Posterior cingulate gyrus (tissue), 11 donors: Measurements from ENCODE around the gene SPTLC3.

Experiments used
- DNase-seq, 10 donors: peaks; one replicate each; pipeline versions ENCODE4 v3.0.0 to v3.0.0-alpha.2; 2020 to 2021; ENCODE audit warnings: mixed read lengths in 3 of 10
- intact Hi-C: fragments of 100-400 bp; cut with DNase I; formaldehyde crosslinking; loops from one replicate; pipeline ENCODE4 v1.15.1; 2023

The SPTLC3 gene

GRCh38 chr20:13028673-13029072, 19.9 kb downstream of the SPTLC3 start:
- intact Hi-C loops: no loop called here
- DNase-seq: no peak

- intact Hi-C loops: no loop called here
- no peak for DNase-seq
Observed at GRCh38 chr20:13029687-13030375, 21.1 kb downstream of the SPTLC3 start.

GRCh38 chr20:13031751-13032150, 23.0 kb downstream of the SPTLC3 start:
- intact Hi-C loops: no loop called here
- no peak for DNase-seq

GRCh38 chr20:13034115-13034514, 25.3 kb downstream of the SPTLC3 start:
- intact Hi-C loops: no loop called here
- no peak for DNase-seq

GRCh38 chr20:13034936-13035335, 26.2 kb downstream of the SPTLC3 start:
- no peak for DNase-seq
- intact Hi-C loops: no loop called here

- DNase-seq: no peak
- intact Hi-C loops: no loop called here
Observed at GRCh38 chr20:13035399-13036152, 26.8 kb downstream of the SPTLC3 start.

- intact Hi-C loops: no loop called here
- no peak for DNase-seq
Observed at GRCh38 chr20:13037727-13038126, 29.0 kb downstream of the SPTLC3 start.

- intact Hi-C loops: no loop called here
- no peak for DNase-seq
Observed at GRCh38 chr20:13041574-13042457, 33.0 kb downstream of the SPTLC3 start.

- intact Hi-C loops: no loop called here
Observed at GRCh38 chr20:13042458-13042794, 33.7 kb downstream of the SPTLC3 start.

GRCh38 chr20:13046409-13046808, 37.6 kb downstream of the SPTLC3 start:
- intact Hi-C loops: no loop called here
- DNase-seq: no peak

More at GRCh38 chr20:13042458-13042794, 33.7 kb downstream of the SPTLC3 start:
- no peak for DNase-seq

- DNase-seq: no peak
- intact Hi-C loops: no loop called here
Observed at GRCh38 chr20:13054011-13054410, 45.2 kb downstream of the SPTLC3 start.

GRCh38 chr20:13058666-13059389, 50.1 kb downstream of the SPTLC3 start:
- intact Hi-C loops: no loop called here
- DNase-seq: no peak

GRCh38 chr20:13059398-13060136, 50.8 kb downstream of the SPTLC3 start:
- intact Hi-C loops: no loop called here
- no peak for DNase-seq

GRCh38 chr20:13060327-13060726, 51.6 kb downstream of the SPTLC3 start:
- intact Hi-C loops: no loop called here
- DNase-seq: no peak

GRCh38 chr20:13061381-13061780, 52.6 kb downstream of the SPTLC3 start:
- DNase-seq: no peak
- intact Hi-C loops: no loop called here

- DNase-seq: no peak
- intact Hi-C loops: no loop called here
Observed at GRCh38 chr20:13062789-13063188, 54.0 kb downstream of the SPTLC3 start.

- intact Hi-C loops: no loop called here
Observed at GRCh38 chr20:13068336-13068735, 59.6 kb downstream of the SPTLC3 start.

GRCh38 chr20:13081877-13082276, 73.1 kb downstream of the SPTLC3 start:
- intact Hi-C loops: no loop called here
- DNase-seq: no peak

More at GRCh38 chr20:13068336-13068735, 59.6 kb downstream of the SPTLC3 start:
- no peak for DNase-seq

GRCh38 chr20:13082378-13082777, 73.6 kb downstream of the SPTLC3 start:
- no peak for DNase-seq
- intact Hi-C loops: no loop called here

GRCh38 chr20:13085275-13085674, 76.5 kb downstream of the SPTLC3 start:
- intact Hi-C loops: no loop called here
- no peak for DNase-seq
